ENCODE data around the gene PSENEN.
A peak's percentile ranks its signal among the peaks of the same experiment; 100 is the strongest.

Gene PSENEN

DNA sequence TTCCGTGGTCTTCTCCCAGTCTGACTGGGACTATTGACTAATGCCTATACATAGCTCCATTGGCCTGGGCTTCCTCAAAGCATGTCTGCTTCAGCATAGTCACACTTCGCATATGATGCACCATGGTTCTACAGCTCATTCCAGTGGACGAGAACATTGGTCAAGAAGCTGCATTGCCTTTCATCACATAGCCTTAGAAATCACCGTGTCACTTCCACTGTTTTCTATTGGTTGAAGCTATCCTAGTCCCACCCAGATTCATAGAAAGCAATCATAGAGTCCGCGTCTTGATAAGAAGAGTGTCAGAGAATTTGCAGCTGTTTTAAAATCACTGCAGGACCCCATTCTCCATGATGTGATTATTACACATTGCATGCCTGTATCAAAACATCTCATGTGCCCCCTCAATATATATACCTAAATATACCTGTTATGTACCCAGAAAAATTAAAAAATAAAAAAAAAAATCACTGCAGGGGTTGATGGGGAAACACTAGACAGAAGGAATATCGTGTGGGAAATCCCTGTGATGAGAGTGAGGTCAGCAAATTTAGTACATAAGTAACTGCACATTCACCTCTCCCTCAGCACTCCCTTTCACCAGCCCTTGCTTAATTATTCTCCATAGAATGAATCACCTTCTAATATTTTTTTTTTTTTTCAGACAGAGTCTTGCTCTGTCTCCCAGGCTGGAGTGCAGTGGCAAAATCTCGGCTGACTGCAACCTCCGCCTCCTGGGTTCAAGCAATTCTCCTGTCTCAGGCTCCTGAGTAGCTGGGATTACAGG lies 27.8 kb downstream of the PSENEN start:
- DNase-seq (ENCODE audit: low spot score) = no peak

DNA sequence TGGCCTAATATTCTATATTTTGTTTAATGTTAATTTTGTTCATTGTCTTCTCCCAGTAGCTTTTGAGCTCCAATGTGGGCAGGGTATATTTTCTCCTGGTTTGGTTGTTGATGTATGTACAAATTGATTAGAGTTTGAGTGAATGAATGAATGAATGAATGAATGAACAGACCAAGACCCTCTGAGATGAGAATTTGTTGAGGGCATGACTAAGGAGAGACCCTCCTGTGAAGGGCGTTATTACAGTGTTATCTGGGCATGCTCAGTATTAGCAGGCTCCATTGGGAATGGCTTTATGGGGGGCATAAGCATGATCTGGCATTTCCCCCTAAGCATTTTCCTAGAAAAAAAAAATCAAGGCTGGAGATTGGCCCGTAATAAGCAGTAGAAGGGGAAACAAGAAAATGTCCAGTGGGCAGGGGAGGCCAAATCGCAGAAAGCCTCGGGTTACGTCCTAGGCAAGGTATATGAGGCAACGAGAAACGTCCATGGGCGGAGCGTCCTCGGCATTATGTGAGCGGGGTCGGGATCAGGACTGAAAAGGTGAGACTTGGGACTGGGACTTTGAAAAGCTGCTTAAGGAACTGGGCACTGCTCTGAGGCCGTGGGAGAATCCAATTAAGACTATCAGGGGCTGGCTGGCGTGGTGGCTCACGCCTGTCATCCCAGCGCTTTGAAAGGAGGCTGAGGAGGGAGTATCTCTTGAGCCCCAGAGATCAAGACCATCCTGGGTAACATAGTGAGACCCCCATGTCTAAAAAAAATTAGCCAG lies 29.0 kb downstream of the PSENEN start:
- no peak for DNase-seq (ENCODE audit: low spot score)

- no peak for DNase-seq (ENCODE audit: low spot score)
Observed at GRCh38 chr19:35775046-35775297, 29.5 kb downstream of the PSENEN start.

DNA sequence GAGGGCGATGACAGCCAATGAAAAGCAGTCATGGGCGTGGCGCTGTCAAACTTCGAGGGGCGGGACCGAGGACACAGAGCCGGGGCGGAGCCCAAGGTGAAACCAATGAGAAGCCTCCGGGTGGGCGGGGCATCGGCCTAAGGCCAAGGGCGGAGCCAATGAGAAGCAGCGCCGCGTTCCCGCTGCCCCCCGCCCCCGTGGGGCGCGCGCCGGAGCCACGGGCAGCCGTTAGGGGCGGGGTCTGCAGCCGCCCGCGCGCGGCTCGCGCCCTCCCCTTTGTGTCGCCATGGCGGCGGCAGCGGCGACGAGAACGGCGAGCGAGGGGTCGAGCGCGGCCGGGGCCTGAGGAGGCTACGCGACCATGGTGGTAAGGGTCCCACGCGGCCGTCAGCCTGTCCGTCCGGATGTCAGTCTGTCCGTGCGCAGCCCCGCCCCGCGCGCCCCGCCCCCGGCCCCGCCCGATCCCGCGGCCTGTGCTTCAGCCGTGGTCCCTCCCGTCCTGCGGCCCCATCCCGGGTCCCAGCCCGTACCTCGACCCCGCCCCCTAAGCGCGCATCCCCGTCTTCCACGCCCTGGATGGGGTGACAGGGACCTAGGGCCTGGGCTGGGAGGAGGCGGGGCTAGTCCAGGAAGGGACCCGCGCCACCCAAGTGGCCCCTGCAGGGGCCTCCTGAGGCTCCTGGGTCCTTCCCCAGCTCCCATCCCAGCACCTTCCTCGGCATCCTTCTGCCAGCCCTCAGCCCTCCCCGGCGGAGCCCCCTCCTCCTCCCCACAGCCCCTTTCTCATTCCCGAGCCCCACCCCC lies 30.0 kb downstream of the PSENEN start, which contains the start of gene ARHGAP33:
Gene ARHGAP33 (plus strand): TSS at position 267 of the 804 bp plus-strand sequence. CDS start 95 bp downstream, at position 362.
- peak; percentile 99 for DNase-seq (ENCODE audit: low spot score)

GRCh38 chr19:35776102-35776788 lies 30.8 kb downstream of the PSENEN start:
- DNase-seq (ENCODE audit: low spot score) = no peak

- DNase-seq (ENCODE audit: low spot score) = no peak
Observed at GRCh38 chr19:35777086-35777841, 31.8 kb downstream of the PSENEN start.

- DNase-seq (ENCODE audit: low spot score) = no peak
Observed at GRCh38 chr19:35777961-35778360, 32.5 kb downstream of the PSENEN start.

GRCh38 chr19:35779033-35779432 lies 33.6 kb downstream of the PSENEN start:
- DNase-seq (ENCODE audit: low spot score) = no peak

DNA sequence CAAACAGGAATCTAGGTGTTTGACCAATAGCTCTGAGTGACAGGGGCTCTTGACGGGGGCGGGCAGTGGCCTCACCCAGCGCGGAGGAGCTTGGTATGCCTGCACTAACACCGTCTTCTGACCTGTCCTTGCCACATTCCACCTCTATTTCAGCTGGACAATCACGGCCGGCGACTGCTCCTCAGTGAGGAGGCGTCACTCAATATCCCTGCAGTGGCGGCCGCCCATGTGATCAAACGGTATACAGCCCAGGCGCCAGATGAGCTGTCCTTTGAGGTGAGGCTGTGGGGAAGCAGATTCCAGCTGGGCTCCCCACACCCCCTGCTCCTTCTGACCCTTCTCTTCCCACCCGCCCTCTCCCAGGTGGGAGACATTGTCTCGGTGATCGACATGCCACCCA lies 34.6 kb downstream of the PSENEN start:
- no peak for DNase-seq (ENCODE audit: low spot score)

DNA sequence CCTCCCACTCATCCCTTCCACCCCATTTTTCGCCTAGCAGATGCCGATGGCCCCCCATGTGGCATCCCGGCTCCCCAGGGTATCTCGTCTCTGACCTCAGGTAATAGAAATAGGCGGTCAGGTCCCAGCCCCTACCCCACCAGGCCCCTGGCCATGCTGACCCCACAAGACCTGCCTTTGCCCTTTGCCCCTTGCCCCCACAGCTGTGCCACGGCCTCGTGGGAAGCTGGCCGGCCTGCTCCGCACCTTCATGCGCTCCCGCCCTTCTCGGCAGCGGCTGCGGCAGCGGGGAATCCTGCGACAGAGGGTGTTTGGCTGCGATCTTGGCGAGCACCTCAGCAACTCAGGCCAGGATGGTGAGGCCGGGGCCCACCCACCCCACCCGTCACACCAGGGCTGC lies 35.3 kb downstream of the PSENEN start:
- DNase-seq (ENCODE audit: low spot score) = no peak

DNA sequence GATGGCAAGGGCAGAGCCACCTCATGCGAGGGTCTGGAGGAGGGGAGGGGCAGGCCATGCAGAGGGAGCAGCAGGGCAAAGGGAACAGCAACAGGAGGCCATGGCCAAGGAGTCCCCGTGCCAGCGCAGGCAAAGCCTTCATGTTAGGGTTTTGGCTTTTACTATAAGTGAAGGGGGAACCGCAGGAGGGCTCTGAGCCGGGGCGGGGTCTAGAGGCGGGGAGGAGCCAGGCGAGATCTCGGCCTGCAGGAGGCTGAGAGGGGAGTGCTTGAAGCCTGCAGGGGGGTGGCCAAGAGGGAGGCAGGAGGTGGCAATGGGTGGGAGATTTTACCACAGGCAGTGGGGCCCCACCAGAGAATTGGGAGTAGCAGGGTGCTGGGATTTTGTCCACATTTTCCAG lies 36.2 kb downstream of the PSENEN start:
- DNase-seq (ENCODE audit: low spot score) = no peak

GRCh38 chr19:35782589-35782988 lies 37.1 kb downstream of the PSENEN start:
- DNase-seq (ENCODE audit: low spot score) = no peak

DNA sequence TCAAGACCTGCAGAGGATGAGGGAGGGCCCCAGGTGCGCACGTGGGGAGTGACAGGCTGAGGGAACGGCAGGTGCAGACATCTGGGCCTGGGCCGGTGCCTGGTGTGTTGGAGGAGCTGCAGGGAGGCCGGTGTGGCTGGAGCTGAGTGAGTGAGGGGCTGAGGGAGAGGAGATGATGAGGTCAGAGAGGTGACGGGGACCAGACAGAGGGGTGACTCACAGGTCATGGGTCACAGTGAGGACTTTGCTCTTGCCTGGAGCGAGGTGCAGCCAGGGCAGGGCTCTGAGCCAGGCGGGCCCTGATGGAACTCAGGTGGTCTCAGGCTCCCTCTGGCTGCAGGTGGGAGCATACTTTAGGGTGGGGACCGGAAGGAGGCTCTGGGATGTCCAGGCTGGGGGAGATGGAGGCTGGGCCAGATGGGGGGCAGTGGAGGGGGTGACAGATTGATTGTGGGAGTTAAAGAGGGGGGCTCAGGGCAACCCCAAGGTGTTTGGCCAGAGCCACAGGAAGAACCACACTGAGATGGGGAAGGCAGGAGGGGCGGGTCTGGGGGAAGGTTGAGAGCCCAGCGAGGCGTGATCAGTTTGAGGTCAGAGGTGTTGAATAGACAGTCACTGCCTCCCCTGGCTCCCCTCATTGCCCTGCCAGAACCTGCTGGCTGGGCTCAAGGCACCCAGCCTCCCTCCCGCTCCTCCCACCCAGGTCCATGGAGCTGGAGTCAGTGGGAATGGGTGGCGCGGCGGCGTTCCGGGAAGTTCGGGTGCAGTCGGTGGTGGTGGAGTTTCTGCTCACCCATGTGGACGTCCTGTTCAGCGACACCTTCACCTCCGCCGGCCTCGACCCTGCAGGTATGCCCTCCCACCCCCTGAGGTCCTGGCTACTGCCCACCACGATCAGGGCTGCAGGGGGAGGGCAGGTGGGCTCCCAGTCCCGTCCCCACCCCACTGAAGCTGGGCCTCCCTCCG lies 38.3 kb downstream of the PSENEN start:
- DNase-seq (ENCODE audit: low spot score) = no peak

DNA sequence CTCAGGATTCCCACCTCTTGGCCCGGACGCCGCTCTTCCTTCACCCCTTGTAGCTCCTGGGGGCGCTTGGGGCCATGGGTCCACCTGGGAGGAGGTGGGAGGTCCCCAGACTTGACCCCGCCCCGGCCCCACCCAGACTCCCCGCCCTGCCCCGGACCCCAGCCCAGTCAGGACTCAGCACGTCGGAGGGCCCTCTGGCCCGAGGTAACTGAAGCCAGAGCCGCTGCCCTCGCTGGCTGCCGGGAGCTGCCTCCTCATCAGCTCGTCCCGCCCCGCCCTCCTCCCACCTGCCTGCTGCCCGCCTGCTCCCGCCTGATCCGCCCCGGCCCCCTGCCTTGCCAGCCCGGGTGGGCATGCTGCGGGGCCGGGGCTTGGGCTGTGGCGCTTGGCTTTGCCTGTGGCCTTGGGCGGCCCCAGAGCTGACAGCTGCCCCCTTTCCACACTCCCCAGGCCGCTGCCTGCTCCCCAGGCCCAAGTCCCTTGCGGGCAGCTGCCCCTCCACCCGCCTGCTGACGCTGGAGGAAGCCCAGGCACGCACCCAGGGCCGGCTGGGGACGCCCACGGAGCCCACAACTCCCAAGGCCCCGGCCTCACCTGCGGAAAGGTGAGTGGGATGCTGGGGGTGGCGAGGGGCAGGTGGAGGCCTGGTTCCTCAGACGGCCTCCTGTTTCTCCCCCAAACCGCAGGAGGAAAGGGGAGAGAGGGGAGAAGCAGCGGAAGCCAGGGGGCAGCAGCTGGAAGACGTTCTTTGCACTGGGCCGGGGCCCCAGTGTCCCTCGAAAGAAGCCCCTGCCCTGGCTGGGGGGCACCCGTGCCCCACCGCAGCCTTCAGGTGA lies 39.3 kb downstream of the PSENEN start:
- no peak for DNase-seq (ENCODE audit: low spot score)

GRCh38 chr19:35785339-35785627 lies 39.8 kb downstream of the PSENEN start:
- DNase-seq (ENCODE audit: low spot score) = no peak

- DNase-seq (ENCODE audit: low spot score) = no peak
Observed at GRCh38 chr19:35786299-35787160, 41.1 kb downstream of the PSENEN start.

DNA sequence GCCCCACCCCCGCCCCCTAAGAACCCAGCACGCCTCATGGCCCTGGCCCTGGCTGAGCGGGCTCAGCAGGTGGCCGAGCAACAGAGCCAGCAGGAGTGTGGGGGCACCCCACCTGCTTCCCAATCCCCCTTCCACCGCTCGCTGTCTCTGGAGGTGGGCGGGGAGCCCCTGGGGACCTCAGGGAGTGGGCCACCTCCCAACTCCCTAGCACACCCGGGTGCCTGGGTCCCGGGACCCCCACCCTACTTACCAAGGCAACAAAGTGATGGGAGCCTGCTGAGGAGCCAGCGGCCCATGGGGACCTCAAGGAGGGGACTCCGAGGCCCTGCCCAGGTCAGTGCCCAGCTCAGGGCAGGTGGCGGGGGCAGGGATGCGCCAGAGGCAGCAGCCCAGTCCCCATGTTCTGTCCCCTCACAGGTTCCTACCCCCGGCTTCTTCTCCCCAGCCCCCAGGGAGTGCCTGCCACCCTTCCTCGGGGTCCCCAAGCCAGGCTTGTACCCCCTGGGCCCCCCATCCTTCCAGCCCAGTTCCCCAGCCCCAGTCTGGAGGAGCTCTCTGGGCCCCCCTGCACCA lies 41.9 kb downstream of the PSENEN start:
- DNase-seq (ENCODE audit: low spot score) = no peak

All from hematopoietic multipotent progenitor cell treated with erythropoietin and hydrocortisone succinate and interleukin-3 and kit ligand, for 15 days (in vitro differentiated cells).